ENCODE measurements around the gene PTX4. TPM values are rescaled to one million over a fixed set of nuclear protein-coding genes. Genes with fewer than 3 reads are reported as not detected.
"Not testable (repeated sequence)": the region's sequence is repeated elsewhere in the genome, so short reads cannot be mapped to it uniquely, and the experiment has no call there.

The PTX4 gene
- total RNA-seq, 1 donor from 2014 or later = not detected

GRCh38 chr16:1471569-1472194 is 17.1 kb downstream of the PTX4 start:
- intact Hi-C loops (cut with DNase I) = no loop called here
- no peak for ATAC-seq
- H3K4me3 ChIP-seq = no peak overlapping the region
- TF ChIP-seq, protein P1, sequence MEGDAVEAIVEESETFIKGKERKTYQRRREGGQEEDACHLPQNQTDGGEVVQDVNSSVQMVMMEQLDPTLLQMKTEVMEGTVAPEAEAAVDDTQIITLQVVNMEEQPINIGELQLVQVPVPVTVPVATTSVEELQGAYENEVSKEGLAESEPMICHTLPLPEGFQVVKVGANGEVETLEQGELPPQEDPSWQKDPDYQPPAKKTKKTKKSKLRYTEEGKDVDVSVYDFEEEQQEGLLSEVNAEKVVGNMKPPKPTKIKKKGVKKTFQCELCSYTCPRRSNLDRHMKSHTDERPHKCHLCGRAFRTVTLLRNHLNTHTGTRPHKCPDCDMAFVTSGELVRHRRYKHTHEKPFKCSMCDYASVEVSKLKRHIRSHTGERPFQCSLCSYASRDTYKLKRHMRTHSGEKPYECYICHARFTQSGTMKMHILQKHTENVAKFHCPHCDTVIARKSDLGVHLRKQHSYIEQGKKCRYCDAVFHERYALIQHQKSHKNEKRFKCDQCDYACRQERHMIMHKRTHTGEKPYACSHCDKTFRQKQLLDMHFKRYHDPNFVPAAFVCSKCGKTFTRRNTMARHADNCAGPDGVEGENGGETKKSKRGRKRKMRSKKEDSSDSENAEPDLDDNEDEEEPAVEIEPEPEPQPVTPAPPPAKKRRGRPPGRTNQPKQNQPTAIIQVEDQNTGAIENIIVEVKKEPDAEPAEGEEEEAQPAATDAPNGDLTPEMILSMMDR (IDR thresholded peaks at IDR 0.05) = no peak
- H3K4me1 ChIP-seq = peaks cover 40% of the 10 kb centered on the region
- no peaks in the 10 kb centered on the region for H3K9me3 ChIP-seq
- no peak for DNase-seq
- peak overlapping the region; percentile 36 for H3K27ac ChIP-seq
- no peaks in the 10 kb centered on the region for H3K27me3 ChIP-seq
- no peaks in the 10 kb centered on the region for H3K36me3 ChIP-seq

GRCh38 chr16:1470481-1471251 is 18.1 kb downstream of the PTX4 start:
- Histone ChIP-seq H3K36me3 (no peaks in the 10 kb centered on the region), H3K4me1 (peaks cover 36% of the 10 kb centered on the region), H3K4me3 (no peak overlapping the region), H3K9me3 (no peaks in the 10 kb centered on the region), H3K27ac (peak overlapping the region; percentile 75), H3K27me3 (no peaks in the 10 kb centered on the region)
- ATAC-seq = peak; percentile 81
- TF ChIP-seq, protein P1 (IDR thresholded peaks at IDR 0.05) = no peak
- intact Hi-C loops (cut with DNase I) = no loop called here
- DNase-seq = peak; percentile 90

- DNase-seq (peak; percentile 68), ATAC-seq (peak; percentile 54)
- Histone ChIP-seq H3K4me3 (peak overlapping the region; percentile 8), H3K36me3 (peaks cover 3% of the 10 kb centered on the region), H3K9me3 (no peaks in the 10 kb centered on the region), H3K4me1 (peaks cover 33% of the 10 kb centered on the region), H3K27me3 (no peaks in the 10 kb centered on the region), H3K27ac (peak overlapping the region; percentile 75)
- TF ChIP-seq, protein P1 (IDR thresholded peaks at IDR 0.05) = no peak
- intact Hi-C loops (cut with DNase I) = no loop called here
Measured at GRCh38 chr16:1469693-1470201, 19.0 kb downstream of the PTX4 start.

DNA sequence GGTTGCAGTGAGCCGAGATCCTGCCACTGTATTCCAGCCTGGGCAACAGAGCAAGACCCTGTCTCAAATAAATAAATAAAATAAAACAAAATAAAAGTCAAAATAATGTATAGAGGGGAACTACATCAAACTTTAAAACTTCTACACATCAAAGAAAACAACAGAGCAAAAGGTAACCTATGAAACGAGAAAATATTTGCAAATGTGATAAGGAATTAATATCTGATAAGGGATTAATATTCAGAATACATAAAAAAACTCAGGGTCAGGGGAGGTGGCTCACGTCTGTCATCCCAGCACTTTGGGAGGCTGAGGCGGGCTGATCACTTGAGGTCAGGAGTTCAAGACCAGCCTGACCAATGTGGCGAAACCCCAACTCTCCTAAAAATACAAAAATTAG is 19.6 kb downstream of the PTX4 start:
- intact Hi-C loops (cut with DNase I); DNase-seq; ATAC-seq; H3K9me3 ChIP-seq; H3K4me3 ChIP-seq; H3K27me3 ChIP-seq; H3K36me3 ChIP-seq; H3K27ac ChIP-seq: not testable (repeated sequence)
- H3K4me1 ChIP-seq = peaks cover 31% of the 10 kb centered on the region

DNA sequence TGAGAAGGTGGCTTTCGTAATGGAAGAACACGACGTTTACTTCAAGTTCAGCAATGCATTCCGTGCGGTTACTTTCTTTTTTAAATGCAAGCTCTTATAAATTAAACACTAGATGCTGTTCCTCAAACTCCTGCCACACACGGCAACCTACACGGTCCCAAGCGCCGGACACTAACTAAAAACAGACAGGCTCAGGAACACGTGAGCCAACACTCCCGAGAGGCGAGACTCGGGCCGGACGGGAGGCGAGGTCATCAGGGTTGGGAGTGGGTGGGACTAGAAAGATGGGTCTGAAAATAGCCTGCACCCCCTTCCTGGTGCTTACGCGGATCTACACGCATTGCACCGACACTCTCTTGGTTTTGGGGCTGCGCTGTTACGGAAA is 20.3 kb downstream of the PTX4 start:
- no peak overlapping the region for H3K4me3 ChIP-seq
- H3K4me1 ChIP-seq = peaks cover 23% of the 10 kb centered on the region
- ATAC-seq (no peak), DNase-seq (peak; percentile 64)
- intact Hi-C loops (cut with DNase I) = no loop called here
- H3K9me3 ChIP-seq = no peaks in the 10 kb centered on the region
- no peaks in the 10 kb centered on the region for H3K27me3 ChIP-seq
- H3K36me3 ChIP-seq = peaks cover 14% of the 10 kb centered on the region
- TF ChIP-seq, protein P1 (IDR thresholded peaks at IDR 0.05) = no peak
- no peak overlapping the region for H3K27ac ChIP-seq

DNA sequence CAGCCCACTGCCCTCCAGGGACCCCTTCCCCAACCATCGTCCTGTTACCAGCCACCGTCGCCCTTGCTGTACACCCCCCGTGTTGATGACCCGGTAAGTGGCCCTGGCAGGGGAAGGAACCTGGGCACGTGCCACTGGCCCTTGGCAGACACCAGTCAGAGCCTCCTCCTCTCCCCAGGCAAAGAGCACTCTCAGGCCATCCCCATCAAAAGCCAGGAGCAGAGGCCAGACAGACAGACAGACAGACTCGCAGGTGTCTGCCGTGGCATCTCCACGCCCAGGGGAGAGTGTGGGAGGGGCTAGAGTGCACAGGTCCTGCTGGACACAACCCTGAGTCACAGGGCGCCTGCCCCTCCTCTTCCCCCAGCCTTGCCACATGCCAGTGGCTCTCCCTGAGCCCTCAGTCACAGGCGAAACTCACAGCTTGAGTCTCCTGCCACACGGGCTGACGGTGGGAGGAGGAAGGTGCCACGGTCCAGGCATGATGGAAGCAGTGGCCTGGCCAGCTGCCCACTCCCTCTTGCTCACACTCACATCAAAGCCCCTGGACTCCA is 21.7 kb downstream of the PTX4 start:
- Histone ChIP-seq H3K36me3 (peaks cover 22% of the 10 kb centered on the region), H3K27me3 (no peaks in the 10 kb centered on the region), H3K4me3 (no peak overlapping the region), H3K27ac (no peak overlapping the region), H3K4me1 (peaks cover 14% of the 10 kb centered on the region), H3K9me3 (no peaks in the 10 kb centered on the region)
- peak; percentile 2 for ATAC-seq
- intact Hi-C loops (cut with DNase I) = no loop called here
- TF ChIP-seq, protein P1 (IDR thresholded peaks at IDR 0.05) = no peak
- peak; percentile 64 for DNase-seq
